Caco-2 (cell line): ENCODE measurements around the gene TGM4. TPM values are rescaled to one million over a fixed set of nuclear protein-coding genes. Genes with fewer than 3 reads are reported as not detected.

ENCODE experiments used
- BruUV-seq: library from RNA; stranded (reverse); fragments of 400-500 nt; replicated peaks from 2 replicates; lab custom pipeline; 2021; lab: Mats Ljungman, UMichigan
- CTCF ChIA-PET: fragments of 300-600 bp; sonication (Branson Sonifier 250); formaldehyde crosslinking; loops from one replicate; lab custom pipeline; 2022; ENCODE audit warnings: antibody characterized with exemption; lab: Charles Lee
- POLR2A ChIA-PET: fragments of 300-600 bp; sonication (Branson Sonifier 250); formaldehyde crosslinking; loops from one replicate; lab custom pipeline; 2022; ENCODE audit warnings: antibody characterized with exemption; lab: Charles Lee
- DNase-seq, 2 experiments: peaks; one replicate each; pipeline versions ENCODE4 v3.0.0 to v3.0.0-alpha.2; 2020 to 2022
- H3K27me3 ChIP-seq: replicated peaks from 2 replicates; pipeline ENCODE4 v1.6.0; 2011; ENCODE audit warnings: low read length; ENCODE audit not compliant: control insufficient read depth, insufficient read depth
- H3K36me3 ChIP-seq: 2 replicates; pipeline ENCODE4 v1.5.1; 2011; ENCODE audit warnings: low read length; ENCODE audit not compliant: control insufficient read depth, insufficient read depth
- H3K4me1 ChIP-seq: fragments of 250-450 bp; sonication (Bioruptor Pico); 2 replicates; pipeline ENCODE4 v1.5.1; 2020; ENCODE audit warnings: mild to moderate bottlenecking
- H3K4me3 ChIP-seq: 2 replicates; pipeline ENCODE4 v1.5.1; 2011; ENCODE audit warnings: low read depth, mild to moderate bottlenecking, control low read depth, low read length
- H3K9me3 ChIP-seq: fragments of 250-450 bp; sonication (Bioruptor Pico); 2 replicates; pipeline ENCODE4 v1.5.1; 2020; ENCODE audit warnings: mild to moderate bottlenecking, moderate library complexity
- H3K27ac Mint-ChIP-seq: one replicate; pipeline ENCODE4 v1.8.0; 2022; ENCODE audit warnings: mixed read lengths; ENCODE audit not compliant: unreplicated experiment
- H3K27me3 Mint-ChIP-seq: one replicate; pipeline ENCODE4 v1.8.0; 2022; ENCODE audit warnings: mixed read lengths; ENCODE audit not compliant: insufficient read depth, unreplicated experiment
- H3K36me3 Mint-ChIP-seq: one replicate; pipeline ENCODE4 v1.8.0; 2022; ENCODE audit warnings: mild to moderate bottlenecking, mixed read lengths; ENCODE audit not compliant: insufficient read depth, unreplicated experiment
- H3K4me1 Mint-ChIP-seq: one replicate; pipeline ENCODE4 v1.8.0; 2022; ENCODE audit warnings: low read depth, mixed read lengths; ENCODE audit not compliant: unreplicated experiment
- H3K4me3 Mint-ChIP-seq: one replicate; pipeline ENCODE4 v1.8.0; 2022; ENCODE audit warnings: mild to moderate bottlenecking, moderate library complexity, mixed read lengths; ENCODE audit not compliant: unreplicated experiment
- H3K9me3 Mint-ChIP-seq: one replicate; pipeline ENCODE4 v1.8.0; 2022; ENCODE audit warnings: mixed read lengths; ENCODE audit not compliant: unreplicated experiment
- intact Hi-C: fragments of 100-400 bp; cut with micrococcal nuclease; formaldehyde crosslinking; loops from one replicate; pipeline ENCODE4 v1.10.0; 2022; ENCODE audit not compliant: unreplicated experiment
- total RNA-seq: library from RNA; stranded (reverse); gene quantifications from 2 replicates; pipeline ENCODE4 v1.2.3, GENCODE V29; 2022
- TF ChIP-seq, protein P1 (sequence below), 2 experiments: fragments of 200-600 bp in 1 of 2; IDR thresholded peaks; 1 replicate in 1 of 2; 2 replicates in 1 of 2; pipeline versions ENCODE4 v1.5.1 to v1.8.0; 2011 to 2022; ENCODE audit warnings: antibody characterized with exemption in 1 of 2, control low read depth in 1 of 2, inconsistent platforms in 1 of 2, low read depth in 1 of 2, low read length in 1 of 2, mild to moderate bottlenecking in 1 of 2, moderate library complexity in 1 of 2; ENCODE audit not compliant: insufficient read depth in 1 of 2, severe bottlenecking in 1 of 2, unreplicated experiment in 1 of 2

TGM4 gene
- total RNA-seq, 1 experiment from 2014 or later = not detected

GRCh38 chr3:44962621-44963393, 88.4 kb downstream of the TGM4 start:
- POLR2A ChIA-PET = no interaction called here
- no peaks in the 10 kb centered on the region for H3K9me3 ChIP-seq
- CTCF ChIA-PET = no interaction called here
- Mint-ChIP-seq H3K36me3 (no peaks in the 10 kb centered on the region), H3K27ac (no peak overlapping the region), H3K27me3 (no peaks in the 10 kb centered on the region), H3K9me3 (no peaks in the 10 kb centered on the region), H3K4me1 (no peaks in the 10 kb centered on the region), H3K4me3 (no peak overlapping the region)
- H3K4me3 ChIP-seq = no peak overlapping the region
- BruUV-seq = no TSS peak
- intact Hi-C loops = no loop called here
- DNase-seq = no peak
- H3K27me3 ChIP-seq = no peaks in the 10 kb centered on the region
- H3K4me1 ChIP-seq = peaks cover 9% of the 10 kb centered on the region; the same call in 1 of the 2 replicates
- no peaks in the 10 kb centered on the region for H3K36me3 ChIP-seq
- TF ChIP-seq, protein P1, sequence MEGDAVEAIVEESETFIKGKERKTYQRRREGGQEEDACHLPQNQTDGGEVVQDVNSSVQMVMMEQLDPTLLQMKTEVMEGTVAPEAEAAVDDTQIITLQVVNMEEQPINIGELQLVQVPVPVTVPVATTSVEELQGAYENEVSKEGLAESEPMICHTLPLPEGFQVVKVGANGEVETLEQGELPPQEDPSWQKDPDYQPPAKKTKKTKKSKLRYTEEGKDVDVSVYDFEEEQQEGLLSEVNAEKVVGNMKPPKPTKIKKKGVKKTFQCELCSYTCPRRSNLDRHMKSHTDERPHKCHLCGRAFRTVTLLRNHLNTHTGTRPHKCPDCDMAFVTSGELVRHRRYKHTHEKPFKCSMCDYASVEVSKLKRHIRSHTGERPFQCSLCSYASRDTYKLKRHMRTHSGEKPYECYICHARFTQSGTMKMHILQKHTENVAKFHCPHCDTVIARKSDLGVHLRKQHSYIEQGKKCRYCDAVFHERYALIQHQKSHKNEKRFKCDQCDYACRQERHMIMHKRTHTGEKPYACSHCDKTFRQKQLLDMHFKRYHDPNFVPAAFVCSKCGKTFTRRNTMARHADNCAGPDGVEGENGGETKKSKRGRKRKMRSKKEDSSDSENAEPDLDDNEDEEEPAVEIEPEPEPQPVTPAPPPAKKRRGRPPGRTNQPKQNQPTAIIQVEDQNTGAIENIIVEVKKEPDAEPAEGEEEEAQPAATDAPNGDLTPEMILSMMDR (IDR thresholded peaks at IDR 0.05; ENCODE audit: insufficient read depth in 1 of 2, low read depth in 1 of 2, low read length in 1 of 2, severe bottlenecking in 1 of 2, unreplicated experiment in 1 of 2) = no peak

DNA sequence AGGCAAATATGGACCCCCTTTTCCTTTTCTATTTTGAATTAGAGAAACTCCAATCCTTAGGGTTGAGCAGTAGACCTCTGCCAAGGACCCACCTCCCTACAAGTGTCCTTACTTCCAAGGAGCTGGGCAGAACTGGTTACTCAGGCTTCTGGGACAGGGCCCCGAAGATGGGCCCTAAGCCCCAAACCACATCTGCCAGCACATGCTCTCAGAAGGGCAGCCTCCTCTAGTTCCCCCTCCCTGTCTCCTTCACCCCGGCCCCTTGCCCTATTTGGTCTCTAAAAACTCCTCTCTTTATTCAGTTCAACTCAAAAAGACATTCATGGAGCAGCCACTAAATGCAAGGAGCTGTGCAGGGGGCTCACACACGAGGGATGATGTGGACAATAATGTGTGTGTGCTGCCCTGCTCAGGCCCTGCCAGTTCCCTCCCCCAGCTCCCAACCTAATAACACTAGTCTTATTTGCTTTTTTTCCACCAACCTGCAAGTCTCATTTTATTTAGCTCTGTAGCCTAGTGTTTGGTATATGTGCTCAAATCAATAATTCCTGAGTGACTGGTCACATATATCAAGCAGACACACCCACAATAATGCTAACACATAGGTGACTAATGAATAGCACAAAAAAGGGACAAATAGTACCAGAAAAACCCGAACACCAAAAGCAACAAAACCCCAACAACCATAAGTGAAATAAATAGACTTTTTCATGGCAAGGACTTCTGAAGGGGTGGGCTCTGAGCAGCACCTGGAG, 89.3 kb downstream of the TGM4 start:
- H3K27me3 ChIP-seq = no peaks in the 10 kb centered on the region
- H3K36me3 Mint-ChIP-seq = no peaks in the 10 kb centered on the region
- no peak overlapping the region for H3K4me3 Mint-ChIP-seq
- TF ChIP-seq, protein P1 (IDR thresholded peaks at IDR 0.05; ENCODE audit: insufficient read depth in 1 of 2, low read depth in 1 of 2, low read length in 1 of 2, severe bottlenecking in 1 of 2, unreplicated experiment in 1 of 2) = no peak
- ChIA-PET POLR2A (no interaction called here), CTCF (no interaction called here)
- H3K4me1 Mint-ChIP-seq = no peaks in the 10 kb centered on the region
- no peaks in the 10 kb centered on the region for H3K9me3 ChIP-seq
- H3K36me3 ChIP-seq = no peaks in the 10 kb centered on the region
- intact Hi-C loops = no loop called here
- no peak overlapping the region for H3K4me3 ChIP-seq
- no TSS peak for BruUV-seq
- H3K27me3 Mint-ChIP-seq = no peaks in the 10 kb centered on the region
- no peaks in the 10 kb centered on the region for H3K9me3 Mint-ChIP-seq
- DNase-seq = no peak
- peaks cover 9% of the 10 kb centered on the region; the same call in 1 of the 2 replicates for H3K4me1 ChIP-seq
- H3K27ac Mint-ChIP-seq = no peak overlapping the region

Other genes with a start within 250 kb of the TGM4 start
- gene ZNF197, start 249.6 kb upstream of the TGM4 start, total RNA-seq = 10.5 and 10.6 TPM in 2 replicates
- 12.0 and 14.7 TPM in 2 replicates for gene ZNF35, start 225.9 kb upstream of the TGM4 start, total RNA-seq
- 2.0 TPM in 2 replicates for gene ZNF502, start 161.9 kb upstream of the TGM4 start, total RNA-seq
- 3.2 and 3.3 TPM in 2 replicates for gene ZNF501, start 145.0 kb upstream of the TGM4 start, total RNA-seq
- 29.0 and 29.8 TPM in 2 replicates for gene KIAA1143, start 113.0 kb upstream of the TGM4 start, total RNA-seq
- gene KIF15, start 112.8 kb upstream of the TGM4 start, total RNA-seq = 22.4 and 25.3 TPM in 2 replicates
- 8.0 and 8.8 TPM in 2 replicates for gene TMEM42, start 12.7 kb upstream of the TGM4 start, total RNA-seq
- 68.4 and 71.3 TPM in 2 replicates for gene ZDHHC3, start 101.6 kb downstream of the TGM4 start, total RNA-seq
- 70.9 and 73.8 TPM in 2 replicates for gene EXOSC7, start 101.6 kb downstream of the TGM4 start, total RNA-seq
- gene CLEC3B, start 151.7 kb downstream of the TGM4 start, total RNA-seq = 1.1 TPM in 1 of 2 replicates, not detected in the other